Measurements from ENCODE around the gene EIF2A.
"Not testable (repeated sequence)": the region's sequence is repeated elsewhere in the genome, so short reads cannot be mapped to it uniquely, and the experiment has no call there.

Gene EIF2A

DNA sequence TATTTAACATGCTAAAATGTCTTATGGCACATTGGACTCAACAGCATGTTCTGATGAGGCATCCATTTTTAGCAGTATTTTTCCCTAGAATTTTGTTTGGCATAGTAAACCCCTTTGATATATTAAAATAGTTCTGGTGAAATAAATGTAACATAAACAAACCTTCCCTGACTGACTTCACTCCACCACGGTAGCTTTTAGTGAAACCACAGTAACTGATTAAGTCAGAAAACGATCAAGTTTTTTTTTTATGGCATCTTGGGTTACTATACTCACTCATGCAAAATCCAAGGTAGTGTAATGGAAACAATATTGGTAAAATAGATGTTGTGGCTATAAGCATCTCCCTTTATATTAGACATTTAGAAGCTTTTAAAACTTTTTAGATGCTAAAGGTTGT lies 3.1 kb upstream of the EIF2A start:
- DNase-seq: no peak

DNA sequence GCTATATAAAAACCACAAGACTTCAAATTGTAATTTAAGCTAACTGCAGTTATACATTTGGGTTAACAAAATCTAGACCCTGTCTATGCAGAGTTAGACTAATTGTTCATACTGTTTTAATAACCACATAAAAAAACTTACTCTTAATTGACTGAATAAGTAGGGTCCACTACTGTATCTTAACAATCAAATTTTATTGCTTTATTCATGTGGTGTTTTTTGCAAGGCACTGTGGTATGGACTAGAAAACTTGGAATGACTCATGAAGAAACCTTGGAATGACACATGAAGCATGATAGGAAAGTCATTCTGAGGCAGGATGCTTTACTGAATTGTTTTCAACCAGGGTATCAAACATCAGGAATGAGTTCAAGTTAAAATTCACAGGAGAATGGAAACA lies 2.5 kb upstream of the EIF2A start:
- DNase-seq: peak; percentile 72

DNA sequence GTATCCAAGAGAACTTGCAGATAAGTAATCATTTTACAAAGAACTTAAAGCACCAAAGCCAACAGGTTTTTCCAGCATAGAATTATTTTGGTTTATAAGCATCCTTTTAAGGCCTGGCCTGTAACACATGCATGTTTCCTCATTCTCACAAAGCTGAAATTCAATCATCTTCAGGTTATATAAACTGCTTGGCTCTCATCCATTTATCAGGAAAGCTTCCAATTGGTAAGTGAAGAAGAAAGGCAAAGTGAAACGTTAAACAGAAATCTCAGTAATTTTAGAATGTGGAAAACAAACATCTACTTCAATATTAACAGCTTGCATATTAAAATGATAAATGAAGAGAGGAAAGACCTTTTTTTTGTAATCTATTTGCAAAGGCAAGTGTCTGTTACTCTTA lies 1.9 kb upstream of the EIF2A start:
- peak; percentile 28 for DNase-seq

DNA sequence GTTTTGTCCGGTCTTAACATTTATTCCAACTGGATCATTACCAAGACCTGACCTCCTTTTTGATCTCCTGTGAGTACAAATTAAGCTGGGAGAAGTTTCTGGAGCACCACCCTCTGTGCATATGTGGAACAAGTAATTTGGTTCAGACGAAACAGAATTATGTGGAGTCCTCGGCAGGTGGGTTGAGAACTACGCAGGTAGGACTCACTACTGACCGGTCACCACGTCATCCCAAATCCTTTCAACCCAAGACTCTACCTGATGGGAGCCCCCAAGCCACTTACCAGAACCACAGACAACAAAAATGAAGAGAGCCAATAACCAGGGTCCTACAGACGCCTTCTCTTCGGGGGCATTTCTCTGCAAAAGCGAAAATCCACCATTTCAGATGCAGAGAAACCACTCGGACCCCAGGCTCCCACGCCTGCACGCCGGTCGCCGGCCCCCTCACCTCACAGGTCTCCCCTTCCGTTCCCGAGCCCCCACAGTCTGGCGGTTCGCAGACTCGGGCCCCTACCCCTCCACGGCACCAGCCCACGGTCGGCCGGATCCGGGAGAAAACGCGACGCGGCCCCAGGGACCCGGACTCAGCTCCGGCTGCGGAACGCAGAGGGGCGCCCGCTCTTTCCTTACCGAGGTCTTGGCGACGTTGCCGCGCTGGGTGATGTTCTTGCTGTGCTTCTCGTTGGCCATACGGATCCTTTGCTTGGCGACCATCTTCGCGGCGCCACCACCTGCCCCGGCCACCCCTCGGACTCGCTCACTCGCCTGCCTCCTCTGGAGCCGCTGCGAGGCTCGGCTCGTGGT lies 965 bp upstream of the EIF2A start:
- DNase-seq: no peak

DNA sequence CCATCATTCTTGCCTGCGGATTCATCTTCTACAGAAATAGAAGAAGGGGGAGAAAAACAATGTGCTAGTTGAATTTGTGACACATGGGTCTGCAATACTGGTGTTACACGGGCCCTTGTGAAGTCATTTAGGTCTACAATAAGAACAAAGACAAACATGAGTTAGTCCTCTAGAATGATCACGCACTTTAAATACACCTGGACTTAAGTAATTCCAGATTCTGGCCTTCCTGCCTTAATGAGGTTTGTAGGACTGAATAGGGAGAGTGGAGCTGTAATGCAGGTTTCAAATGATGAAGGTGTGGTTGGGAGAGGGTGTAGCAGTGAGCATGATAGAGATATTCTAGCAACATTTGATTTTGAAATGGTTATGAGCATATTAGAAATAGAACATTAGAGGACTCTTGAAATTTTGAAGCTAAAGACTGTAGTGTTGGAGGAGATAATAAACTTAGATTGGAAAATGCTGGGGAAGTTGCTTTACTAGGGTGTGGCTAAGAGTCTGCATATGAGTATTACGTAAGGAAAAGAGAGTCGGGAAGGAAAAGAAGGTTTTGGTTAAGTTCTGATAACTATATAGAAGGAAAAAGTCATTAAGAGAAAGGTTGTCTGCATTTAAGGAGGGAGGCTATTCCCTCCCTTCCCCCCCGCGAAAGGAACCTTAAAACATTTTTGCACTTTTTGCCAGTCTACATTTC lies 606 bp downstream of the EIF2A start:
- DNase-seq: no peak

GRCh38 chr3:150555859-150556436 lies 9.4 kb downstream of the EIF2A start:
- DNase-seq: no peak

DNA sequence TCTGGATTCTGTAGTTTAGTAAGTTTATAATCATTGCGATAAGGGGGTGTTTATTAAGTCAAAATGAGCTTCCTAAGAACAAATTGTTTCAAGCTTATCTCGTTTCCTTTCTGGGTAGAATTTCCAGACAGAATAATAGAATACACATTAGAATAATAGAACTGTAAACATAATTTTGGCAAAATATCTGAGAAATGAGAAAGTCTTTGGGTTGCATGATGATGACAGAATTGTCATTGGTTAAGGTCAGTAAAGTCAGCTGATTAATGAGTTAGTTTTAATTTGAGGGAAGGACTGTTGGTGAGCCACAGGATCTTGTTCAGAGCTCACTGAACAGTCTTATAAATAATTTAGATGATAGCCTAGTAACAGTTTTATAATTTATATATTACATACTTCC lies 10.2 kb downstream of the EIF2A start:
- DNase-seq: no peak

- no peak for DNase-seq
Observed at GRCh38 chr3:150557725-150558124, 11.1 kb downstream of the EIF2A start.

- no peak for DNase-seq
Observed at GRCh38 chr3:150564243-150564642, 17.7 kb downstream of the EIF2A start.

DNA sequence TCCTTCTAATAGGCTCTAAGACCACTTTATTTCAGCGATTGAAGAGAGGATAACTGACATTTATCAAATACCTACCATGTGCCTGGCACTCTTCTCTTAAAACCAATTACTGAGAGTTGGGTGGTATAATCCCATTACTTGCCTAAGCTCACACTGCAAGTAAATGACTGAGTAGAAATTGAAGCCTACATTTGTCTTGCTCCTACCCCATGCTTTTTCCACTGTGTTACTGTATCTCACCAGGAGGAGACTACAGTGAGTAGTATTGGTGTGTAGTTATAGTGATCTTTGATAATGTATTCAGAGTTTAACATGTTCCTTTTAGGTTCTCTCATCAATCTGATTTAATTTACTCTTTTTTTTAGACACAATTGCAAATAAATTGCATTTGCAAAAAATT lies 20.7 kb downstream of the EIF2A start:
- DNase-seq: no peak

- peak; percentile 5 for DNase-seq
Observed at GRCh38 chr3:150577855-150578254, 31.3 kb downstream of the EIF2A start.

- DNase-seq: no peak
Observed at GRCh38 chr3:150581174-150581573, 34.6 kb downstream of the EIF2A start.

DNA sequence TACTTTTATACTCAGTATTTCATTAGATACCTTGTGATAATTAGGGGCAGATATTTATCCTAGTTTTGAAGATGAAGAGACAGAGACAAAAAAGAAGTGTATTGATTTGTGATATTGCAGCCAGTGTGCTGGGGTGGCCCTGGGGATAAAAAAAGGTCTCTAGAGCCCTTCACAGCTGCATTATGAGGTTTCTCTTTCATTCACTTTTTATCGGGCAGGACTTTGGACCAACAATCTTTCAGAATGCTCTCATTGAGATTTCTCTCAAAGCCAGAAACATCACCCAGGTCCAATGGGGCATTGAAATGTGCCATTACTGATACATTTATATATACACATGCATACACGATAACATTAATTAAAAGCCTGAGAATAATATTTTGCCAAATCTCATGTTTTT lies 36.0 kb downstream of the EIF2A start:
- no peak for DNase-seq

GRCh38 chr3:150583028-150583427 lies 36.4 kb downstream of the EIF2A start:
- DNase-seq: no peak

GRCh38 chr3:150588027-150588830 lies 41.6 kb downstream of the EIF2A start:
- DNase-seq: no peak

DNA sequence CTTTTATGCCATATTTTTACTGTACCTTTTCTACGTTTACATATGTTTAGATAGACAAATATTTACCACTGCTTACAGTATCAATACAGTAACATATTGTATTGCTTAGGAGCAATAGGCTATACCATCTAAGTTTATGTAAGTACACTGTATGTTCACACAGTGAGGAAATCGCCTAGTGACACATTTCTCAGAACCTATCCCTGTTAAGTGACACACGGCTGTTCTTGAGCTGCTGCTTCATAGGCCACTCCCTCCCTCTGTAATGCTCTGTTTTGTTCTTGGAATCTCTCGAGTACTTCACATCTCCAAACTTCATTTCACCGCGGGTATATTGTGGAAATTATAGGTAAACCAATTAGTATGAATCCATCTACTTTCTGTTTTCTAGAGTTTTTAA lies 43.2 kb downstream of the EIF2A start:
- DNase-seq: no peak

GRCh38 chr3:150594150-150594549 lies 47.6 kb downstream of the EIF2A start:
- no peak for DNase-seq

DNA sequence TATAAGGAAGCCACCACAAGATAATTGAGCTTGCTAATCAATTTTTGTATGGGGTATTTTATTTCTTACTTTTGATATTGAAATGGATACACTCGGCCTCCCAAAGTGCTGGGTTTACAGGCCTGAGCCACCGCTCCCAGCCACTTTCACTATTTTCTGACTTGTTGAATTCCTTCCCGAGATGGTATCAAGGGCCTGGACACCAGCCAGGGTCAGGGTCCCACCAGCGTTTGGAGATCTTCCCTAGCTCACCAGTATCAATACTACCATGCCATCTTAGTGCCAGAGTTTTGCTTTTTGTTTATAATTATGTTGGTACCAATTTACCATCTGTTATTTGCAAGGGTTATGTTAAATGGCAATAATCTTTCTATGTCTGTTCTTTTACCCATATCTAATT lies 51.1 kb downstream of the EIF2A start:
- no peak for DNase-seq

DNA sequence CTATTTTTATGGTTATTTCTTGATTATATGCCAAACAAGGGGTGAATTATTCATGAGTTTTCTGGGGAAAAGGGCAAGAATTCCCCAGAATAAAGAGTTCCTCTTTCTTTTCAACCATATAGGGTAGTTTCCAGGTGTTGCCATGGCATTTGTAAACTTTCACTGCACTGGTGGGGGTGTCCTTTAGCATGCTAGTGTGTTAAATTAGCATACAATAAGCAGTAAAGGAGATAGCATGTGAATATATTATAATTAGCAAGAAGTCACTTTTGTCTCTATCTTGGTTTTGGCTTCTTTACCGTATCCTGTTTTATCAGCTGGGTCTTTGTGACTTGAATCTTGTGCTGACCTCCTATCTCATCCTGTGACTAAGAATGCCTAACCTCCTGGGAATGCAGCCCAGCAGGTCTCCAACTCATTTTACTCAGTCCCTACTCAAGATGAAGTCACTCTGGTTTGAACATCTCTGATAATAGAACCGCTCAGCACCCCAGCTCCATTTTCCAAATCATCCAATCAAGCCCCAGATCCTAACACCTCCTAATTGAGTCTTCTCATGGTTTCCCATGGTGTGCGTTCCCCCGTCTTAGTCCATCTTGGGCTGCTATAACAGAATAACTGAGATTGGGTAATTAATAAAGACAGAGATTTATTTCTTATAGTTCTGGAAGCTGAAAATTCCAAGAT lies 53.2 kb downstream of the EIF2A start:
- peak; percentile 52 for DNase-seq

DNA sequence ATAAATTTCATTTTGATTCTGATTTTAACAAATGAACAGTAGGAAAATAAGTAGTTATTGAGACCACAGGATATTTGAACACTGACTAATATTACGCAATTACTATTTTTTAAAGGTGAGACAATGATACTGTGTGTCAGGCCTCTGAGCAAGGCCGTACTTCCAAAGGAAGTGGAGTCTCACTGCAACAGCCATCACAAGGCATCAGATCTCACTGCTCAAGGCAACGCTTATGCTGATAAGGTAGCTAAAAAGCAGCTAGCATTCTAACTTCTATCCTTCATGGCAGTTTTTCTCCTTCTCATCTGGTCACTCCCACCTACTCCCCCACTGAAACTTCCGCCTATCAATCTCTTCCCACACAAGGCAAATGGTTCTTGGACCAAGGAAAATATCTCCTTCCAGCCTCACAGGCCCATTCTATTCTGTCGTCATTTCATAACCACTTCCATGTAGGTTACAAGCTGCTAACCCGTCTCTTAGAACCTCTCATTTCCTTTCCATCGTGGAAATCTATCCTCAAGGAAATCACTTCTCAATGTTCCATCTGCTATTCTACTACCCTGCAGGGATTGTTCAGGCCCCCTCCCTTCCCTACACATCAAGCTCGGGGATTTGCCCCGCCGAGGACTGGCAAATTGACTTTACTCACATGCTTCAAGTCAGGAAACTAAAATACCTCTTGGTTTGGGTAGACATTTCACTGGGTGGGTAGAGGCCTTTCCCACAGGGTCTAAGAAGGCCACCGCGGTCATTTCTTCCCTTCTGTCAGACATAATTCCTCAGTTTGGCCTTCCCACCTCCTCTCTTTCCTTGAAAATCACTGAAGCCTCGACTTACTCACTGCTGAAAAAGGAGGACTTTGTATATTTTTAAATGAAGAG lies 54.3 kb downstream of the EIF2A start:
- DNase-seq: not testable (repeated sequence)

- DNase-seq: no peak
Observed at GRCh38 chr3:150602426-150603152, 56.0 kb downstream of the EIF2A start.
